DND-41 (cell line): ENCODE measurements around the gene BACH1.

Experiments used
- ATAC-seq: fragments of 200-7000 bp; cut with Tn5 transposase; 3 replicates; pipeline ENCODE4 v1.9.1; 2021; ENCODE audit warnings: low read depth; ENCODE audit not compliant: insufficient read depth
- DNase-seq: peaks from one replicate; pipeline ENCODE4 v3.0.0-alpha.2; 2020
- H2AFZ ChIP-seq: 2 replicates; pipeline ENCODE4 v1.6.0; 2012; ENCODE audit warnings: low read depth, low read length
- H3K27ac ChIP-seq: 2 replicates; pipeline ENCODE4 v1.5.1; 2012; ENCODE audit warnings: low read length, inconsistent platforms
- H3K27me3 ChIP-seq: fragments of 200-600 bp; sonication (generic); 2 replicates; pipeline ENCODE4 v1.6.0; 2012; ENCODE audit warnings: low read length, mild to moderate bottlenecking, inconsistent platforms; ENCODE audit not compliant: insufficient read depth, poor library complexity
- H3K36me3 ChIP-seq: 2 replicates; pipeline ENCODE4 v1.5.1; 2012; ENCODE audit warnings: low read length, inconsistent platforms; ENCODE audit not compliant: insufficient read depth
- H3K4me1 ChIP-seq: 2 replicates; pipeline ENCODE4 v1.5.1; 2012; ENCODE audit warnings: mild to moderate bottlenecking, low read length; ENCODE audit not compliant: insufficient read depth
- H3K4me2 ChIP-seq: 2 replicates; pipeline ENCODE4 v1.6.0; 2012; ENCODE audit warnings: mild to moderate bottlenecking, moderate library complexity, low read length, inconsistent platforms; ENCODE audit not compliant: insufficient read depth
- H3K4me3 ChIP-seq, 2 experiments: fragments of 200-600 bp in 1 of 2; shearing (Covaris generic) in 1 of 2; 2 replicates each; pipeline ENCODE4 v1.5.1; 2012 to 2016; ENCODE audit warnings: inconsistent platforms in 2 of 2, low read length in 2 of 2, mild to moderate bottlenecking in 2 of 2, low read depth in 1 of 2, moderate library complexity in 1 of 2
- H3K79me2 ChIP-seq: 2 replicates; pipeline ENCODE4 v1.6.0; 2012; ENCODE audit warnings: low read length, inconsistent platforms; ENCODE audit not compliant: insufficient read depth
- H3K9ac ChIP-seq: 2 replicates; pipeline ENCODE4 v1.6.0; 2012; ENCODE audit warnings: low read depth, mild to moderate bottlenecking, inconsistent platforms, low read length, moderate library complexity
- H3K9me3 ChIP-seq: 2 replicates; pipeline ENCODE4 v1.5.1; 2012; ENCODE audit warnings: low read length, moderate library complexity, mild to moderate bottlenecking, inconsistent platforms; ENCODE audit not compliant: insufficient read depth, severe bottlenecking
- H4K20me1 ChIP-seq: 2 replicates; pipeline ENCODE4 v1.6.0; 2012; ENCODE audit warnings: low read length; ENCODE audit not compliant: insufficient read depth
- EZH2 ChIP-seq: IDR thresholded peaks from 3 replicates; pipeline ENCODE4 v1.6.1; 2012; ENCODE audit warnings: borderline replicate concordance, low read depth, mild to moderate bottlenecking, moderate library complexity, low read length, inconsistent platforms; ENCODE audit not compliant: severe bottlenecking
- TF ChIP-seq, protein P1 (sequence below): IDR thresholded peaks from 2 replicates; pipeline ENCODE4 v1.5.1; 2012; ENCODE audit warnings: borderline replicate concordance, low read length, moderate library complexity, mild to moderate bottlenecking; ENCODE audit not compliant: poor library complexity, severe bottlenecking; ENCODE audit errors: extremely low read depth

The BACH1 gene

DNA sequence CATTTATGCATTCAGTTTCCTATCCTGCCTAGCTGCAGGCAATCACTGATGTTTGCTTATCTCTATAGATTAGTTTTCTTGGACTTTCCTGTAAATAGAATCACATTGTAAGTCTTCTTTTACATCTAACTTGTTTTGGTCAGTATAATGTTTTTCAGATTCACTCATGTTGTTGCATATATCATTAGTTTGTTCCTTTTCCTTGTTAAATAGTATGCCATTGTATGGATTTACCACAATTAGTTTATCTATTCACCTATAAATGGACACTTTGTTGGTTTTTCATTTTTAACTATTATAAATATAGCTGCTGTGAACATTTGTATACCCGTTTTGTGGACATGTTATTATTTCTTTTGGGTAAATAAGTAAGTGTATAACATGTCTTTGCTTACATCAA is 44.2 kb upstream of the BACH1 start:
- Histone ChIP-seq H3K4me3 (no peak overlapping the region), H3K9ac (no peak overlapping the region), H3K4me2 (no peak overlapping the region), H3K4me1 (no peaks in the 10 kb centered on the region), H3K36me3 (no peaks in the 10 kb centered on the region), H3K27ac (no peak overlapping the region), H4K20me1 (no peaks in the 10 kb centered on the region), H3K9me3 (peaks cover 13% of the 10 kb centered on the region), H3K27me3 (no peaks in the 10 kb centered on the region), H3K79me2 (no peaks in the 10 kb centered on the region), H2AFZ (no peak overlapping the region)
- TF ChIP-seq, protein P1, sequence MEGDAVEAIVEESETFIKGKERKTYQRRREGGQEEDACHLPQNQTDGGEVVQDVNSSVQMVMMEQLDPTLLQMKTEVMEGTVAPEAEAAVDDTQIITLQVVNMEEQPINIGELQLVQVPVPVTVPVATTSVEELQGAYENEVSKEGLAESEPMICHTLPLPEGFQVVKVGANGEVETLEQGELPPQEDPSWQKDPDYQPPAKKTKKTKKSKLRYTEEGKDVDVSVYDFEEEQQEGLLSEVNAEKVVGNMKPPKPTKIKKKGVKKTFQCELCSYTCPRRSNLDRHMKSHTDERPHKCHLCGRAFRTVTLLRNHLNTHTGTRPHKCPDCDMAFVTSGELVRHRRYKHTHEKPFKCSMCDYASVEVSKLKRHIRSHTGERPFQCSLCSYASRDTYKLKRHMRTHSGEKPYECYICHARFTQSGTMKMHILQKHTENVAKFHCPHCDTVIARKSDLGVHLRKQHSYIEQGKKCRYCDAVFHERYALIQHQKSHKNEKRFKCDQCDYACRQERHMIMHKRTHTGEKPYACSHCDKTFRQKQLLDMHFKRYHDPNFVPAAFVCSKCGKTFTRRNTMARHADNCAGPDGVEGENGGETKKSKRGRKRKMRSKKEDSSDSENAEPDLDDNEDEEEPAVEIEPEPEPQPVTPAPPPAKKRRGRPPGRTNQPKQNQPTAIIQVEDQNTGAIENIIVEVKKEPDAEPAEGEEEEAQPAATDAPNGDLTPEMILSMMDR, result no peak
- TF ChIP-seq EZH2, result no peak
- DNase-seq (no peak), ATAC-seq (no peak)

DNA sequence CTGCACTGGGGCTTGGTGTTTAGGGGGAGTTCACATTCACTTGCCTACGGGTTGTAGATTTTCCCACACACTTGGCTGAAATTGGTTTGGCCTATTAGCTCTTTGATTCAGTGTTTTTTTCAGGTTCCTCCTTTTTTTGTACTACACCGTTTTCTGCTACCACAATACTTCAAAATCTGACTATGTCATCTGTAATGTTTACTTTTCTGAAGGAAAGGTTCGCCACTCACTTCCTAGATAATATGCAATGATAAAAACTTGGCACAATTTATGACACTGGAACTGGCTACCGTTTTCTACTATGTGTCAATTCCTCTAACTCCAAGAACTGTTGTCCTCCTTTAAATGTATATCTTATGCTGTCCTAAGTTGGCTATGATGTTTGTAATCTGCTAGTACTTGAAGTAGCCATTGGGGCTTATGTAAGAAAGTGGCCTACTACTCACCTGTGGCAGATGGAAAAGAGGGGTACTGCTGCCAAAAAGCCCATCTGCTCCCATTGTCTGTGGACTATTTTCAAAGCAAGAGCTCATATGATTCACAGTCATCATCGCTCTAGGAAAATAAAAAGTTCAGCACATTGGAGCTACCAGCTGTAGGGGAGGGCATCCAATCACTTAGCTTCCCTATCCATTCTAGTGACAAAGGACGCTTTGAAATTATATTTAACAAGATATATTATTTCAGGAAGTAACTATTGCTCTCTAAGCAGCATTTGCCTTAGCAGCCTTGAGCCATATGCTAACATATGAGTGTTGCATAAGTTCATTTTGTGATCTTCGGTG is 42.4 kb upstream of the BACH1 start:
- Histone ChIP-seq H3K4me1 (no peaks in the 10 kb centered on the region), H3K9me3 (peaks cover 13% of the 10 kb centered on the region), H3K4me3 (no peak overlapping the region), H3K79me2 (no peaks in the 10 kb centered on the region), H2AFZ (no peak overlapping the region), H3K9ac (no peak overlapping the region), H3K27me3 (no peaks in the 10 kb centered on the region), H3K36me3 (no peaks in the 10 kb centered on the region), H4K20me1 (no peaks in the 10 kb centered on the region), H3K4me2 (no peak overlapping the region), H3K27ac (no peak overlapping the region)
- ATAC-seq (no peak), DNase-seq (no peak)
- no peak for TF ChIP-seq EZH2
- TF ChIP-seq, protein P1, result no peak

GRCh38 chr21:29257701-29258100 is 41.0 kb upstream of the BACH1 start:
- Histone ChIP-seq H3K4me3 (no peak overlapping the region), H3K27ac (no peak overlapping the region), H3K4me2 (no peak overlapping the region), H3K79me2 (no peaks in the 10 kb centered on the region), H2AFZ (no peak overlapping the region), H3K36me3 (no peaks in the 10 kb centered on the region), H3K27me3 (no peaks in the 10 kb centered on the region), H4K20me1 (no peaks in the 10 kb centered on the region), H3K9me3 (peaks cover 13% of the 10 kb centered on the region), H3K4me1 (no peaks in the 10 kb centered on the region), H3K9ac (no peak overlapping the region)
- ATAC-seq (no peak), DNase-seq (no peak)
- TF ChIP-seq, protein P1, result no peak
- no peak for TF ChIP-seq EZH2
